GM21529 (cell line): ENCODE results near the gene CFAP206.
"Not testable (repeated sequence)": the region's sequence is repeated elsewhere in the genome, so short reads cannot be mapped to it uniquely, and the experiment has no call there.

Experiments used
- ATAC-seq: cut with Tn5 transposase; IDR thresholded peaks from one replicate; pipeline ENCODE4 v1.9.1; 2021; ENCODE audit not compliant: unreplicated experiment

Gene CFAP206

DNA sequence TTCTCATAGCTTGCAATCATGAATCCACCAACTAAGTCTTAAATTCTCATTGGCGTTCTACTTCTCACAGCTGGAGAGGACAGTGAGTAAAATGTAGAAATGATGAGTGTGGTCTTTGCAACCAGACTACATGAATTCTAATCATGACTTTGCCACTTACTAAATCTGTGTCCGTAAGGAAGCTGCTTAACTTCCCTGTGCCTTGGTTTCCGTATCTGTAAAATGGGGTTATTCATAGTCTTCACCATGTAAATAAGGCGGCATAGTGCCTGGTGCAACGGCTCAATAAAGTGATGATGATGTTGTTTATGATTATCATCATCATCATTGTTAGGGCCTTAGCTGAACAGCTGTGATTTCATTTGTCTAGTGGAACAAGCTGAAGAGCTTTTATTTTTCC is 12.6 kb downstream of the CFAP206 start:
- no peak for ATAC-seq

DNA sequence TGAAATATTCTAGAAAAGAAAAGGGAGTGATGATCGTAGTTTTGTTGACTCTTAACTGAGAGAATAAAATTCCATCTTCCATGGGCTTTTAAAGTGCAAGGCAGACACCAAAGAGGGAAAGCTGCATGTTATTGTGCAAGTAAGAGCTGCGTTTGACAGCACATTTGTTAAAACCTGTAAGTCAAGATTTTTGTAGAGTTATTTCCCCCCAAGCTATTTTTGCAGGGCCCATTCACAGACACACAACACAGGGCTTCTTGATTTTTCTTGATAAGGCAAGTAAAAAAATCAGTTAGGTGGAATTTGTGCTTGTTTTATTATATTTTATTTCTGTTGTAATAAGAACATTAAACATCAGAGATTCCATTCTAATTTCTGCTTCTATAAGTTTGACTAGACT is 13.8 kb downstream of the CFAP206 start:
- no peak for ATAC-seq

DNA sequence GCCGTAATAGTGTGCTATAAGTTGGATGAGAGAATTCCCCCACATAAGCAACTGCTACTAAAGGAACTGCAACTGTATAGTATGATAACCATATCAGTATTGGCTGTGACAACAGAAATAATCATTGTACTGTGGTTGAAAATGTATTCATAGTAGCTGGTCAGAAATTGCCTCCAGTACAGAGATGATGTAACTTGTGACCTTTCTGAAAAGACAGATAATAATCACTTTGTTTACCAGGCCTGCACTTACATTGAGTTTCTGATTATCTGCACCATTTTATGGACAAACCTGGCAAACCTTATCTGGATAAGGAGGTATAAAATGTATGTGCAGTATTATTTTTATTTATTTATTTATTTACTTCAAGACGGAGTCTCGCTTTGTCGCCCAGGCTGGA is 19.0 kb downstream of the CFAP206 start:
- no peak for ATAC-seq

DNA sequence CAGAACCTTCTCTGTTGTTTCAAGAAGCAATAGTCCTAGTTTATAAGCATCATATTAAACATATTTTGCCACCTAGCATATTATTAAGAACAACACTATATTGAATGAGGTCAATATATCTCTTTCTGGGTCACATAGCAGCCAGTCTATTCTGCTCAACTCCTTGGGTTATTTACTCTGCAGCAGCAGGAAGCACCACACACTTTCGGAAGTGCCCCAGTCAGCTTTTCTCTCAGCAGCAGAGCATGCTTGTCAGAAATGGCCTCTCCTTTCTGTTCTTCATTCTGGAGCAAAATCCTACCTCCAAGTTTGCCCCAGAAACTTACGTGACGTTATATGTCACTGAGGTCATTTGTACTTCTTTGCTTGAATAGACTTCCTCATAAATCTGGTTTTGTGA is 22.7 kb downstream of the CFAP206 start:
- no peak for ATAC-seq

DNA sequence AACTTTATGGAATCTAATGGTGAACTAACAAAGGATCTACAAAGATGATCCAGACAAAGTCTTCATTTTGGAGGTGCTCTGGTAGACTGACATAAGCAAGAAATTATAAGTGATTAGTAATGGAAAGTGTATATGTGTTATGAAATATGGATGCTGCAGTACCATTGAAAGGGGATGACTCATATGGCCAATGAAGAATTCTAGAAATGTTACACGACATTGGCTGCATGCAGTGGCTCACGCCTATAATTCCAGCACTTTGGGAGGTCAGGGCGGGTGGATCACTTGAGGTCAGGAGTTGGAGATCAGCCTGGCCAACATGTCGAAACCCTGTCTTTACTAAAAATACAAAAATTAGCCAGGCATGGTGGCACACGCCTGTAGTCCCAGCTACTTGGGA is 23.5 kb downstream of the CFAP206 start:
- no peak for ATAC-seq

DNA sequence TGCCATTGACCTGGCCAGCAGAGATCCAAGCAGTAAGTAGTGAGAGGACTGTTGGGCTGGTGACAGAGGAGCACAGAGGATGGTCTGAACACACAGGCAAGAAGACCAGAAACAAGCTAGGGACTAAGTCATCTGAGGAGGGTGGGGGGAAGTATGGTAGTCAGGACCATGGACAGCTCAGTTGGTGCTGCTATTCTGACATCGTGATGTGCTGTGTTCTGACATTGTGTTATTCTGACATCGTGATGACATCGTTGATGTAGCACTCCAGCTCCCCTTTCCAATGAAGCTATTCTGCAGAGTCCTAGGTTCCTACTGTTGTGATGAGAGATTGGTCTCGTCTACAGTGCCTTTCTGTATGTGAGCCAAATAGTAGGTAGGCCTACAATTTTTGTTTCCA is 28.7 kb downstream of the CFAP206 start:
- ATAC-seq, result peak; percentile 59

DNA sequence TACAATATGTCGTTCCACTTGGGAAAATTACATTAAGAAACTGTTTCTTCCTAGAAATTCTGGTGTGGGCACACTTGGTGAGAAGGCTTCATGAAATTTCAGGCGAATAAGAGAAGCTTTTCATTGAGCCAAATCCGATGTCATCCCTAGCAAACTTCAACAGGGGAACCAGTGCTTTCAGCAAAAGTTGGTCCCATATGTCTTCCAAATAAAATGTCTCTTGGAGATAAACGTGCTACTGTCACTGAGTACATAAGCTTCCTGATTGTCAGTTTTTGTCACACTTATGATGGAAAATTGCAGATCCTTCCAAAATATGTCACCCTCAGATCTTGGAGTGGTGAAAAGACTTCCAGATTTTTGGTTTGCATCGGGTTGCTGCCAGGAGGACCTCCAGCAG is 33.9 kb downstream of the CFAP206 start:
- ATAC-seq, result no peak

DNA sequence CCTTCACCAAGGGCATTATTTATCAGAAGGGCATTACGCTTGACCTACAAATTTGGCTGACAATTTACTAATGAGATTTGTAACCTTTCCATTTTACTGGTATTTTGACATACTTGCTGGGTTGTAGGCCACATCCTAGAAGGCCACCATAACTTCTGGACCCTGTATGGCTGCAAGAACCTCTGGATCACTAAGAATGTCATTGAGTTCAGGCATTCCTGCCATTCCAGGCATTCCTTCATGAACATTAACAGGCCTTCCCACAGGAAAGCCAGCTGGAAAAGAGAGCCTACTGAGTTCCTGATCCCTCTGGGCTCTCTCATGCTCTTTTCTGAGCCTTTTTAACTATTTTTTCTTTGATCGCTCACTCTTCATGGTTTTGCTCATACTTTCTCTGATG is 36.6 kb downstream of the CFAP206 start:
- no peak for ATAC-seq

DNA sequence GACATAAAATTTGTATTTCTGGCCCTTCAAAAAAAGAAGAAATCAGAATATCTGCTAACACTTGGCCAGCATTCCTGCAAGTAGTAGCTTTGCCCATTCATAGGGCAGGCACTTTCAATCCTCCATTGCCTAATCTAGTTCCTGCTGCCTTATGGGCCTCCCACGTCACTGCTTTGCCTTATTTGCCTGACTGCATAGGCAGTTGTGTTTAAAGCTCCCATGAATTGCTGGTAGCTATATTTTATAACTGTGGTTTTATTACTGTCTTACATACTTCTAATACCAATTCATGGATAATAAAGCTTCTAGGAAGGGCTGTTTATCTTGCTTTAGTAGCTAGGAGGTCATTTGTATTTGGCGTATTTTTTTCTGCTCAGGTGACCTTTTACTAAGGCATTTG is 57.3 kb downstream of the CFAP206 start:
- no peak for ATAC-seq

DNA sequence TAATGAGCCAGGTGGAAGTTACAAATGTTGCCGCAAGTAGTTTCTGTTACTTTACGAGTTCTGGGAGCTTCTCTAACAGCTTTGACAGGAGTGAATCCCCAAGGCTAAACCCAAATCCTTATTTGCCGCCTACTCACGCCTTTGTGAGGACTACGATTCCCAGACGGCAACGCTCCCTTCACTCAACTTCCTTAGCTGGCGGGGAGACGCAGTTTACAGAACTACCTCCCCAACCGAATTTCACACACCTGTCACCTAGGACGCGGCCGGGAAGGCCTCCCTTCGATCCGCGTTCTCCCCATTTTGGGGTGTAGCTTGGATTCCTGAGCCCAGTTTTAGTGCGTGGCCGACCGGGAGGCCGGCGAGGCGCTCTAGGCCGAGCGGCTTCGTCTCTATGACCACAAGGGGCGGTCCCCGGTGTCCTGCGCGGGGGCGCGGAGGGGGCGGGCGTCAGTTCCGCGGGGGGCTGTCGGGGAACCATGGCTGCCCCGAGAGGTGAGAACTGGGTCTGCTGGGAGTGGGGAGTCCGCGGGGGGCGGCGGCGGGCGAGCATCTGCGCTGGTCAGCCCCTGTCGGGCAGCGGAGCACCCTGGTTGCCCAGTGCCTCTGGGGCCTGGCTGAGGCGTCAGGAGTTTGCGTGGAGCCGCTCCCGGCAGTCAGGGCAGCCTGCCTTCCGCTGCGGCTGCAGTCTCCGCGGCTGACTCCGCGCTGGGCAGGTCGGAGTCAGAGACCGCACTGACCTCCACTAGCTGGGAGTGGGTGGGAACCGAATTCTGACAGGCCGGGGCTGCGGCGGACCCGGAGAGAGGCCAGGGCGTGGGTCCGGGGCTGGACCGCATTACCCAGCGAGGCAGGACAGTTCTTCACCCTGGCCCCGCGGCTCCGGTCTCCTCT is 65.0 kb downstream of the CFAP206 start, which contains the start of gene SLC35A1:
SLC35A1 (plus strand) TSS at position 450 of the 894 bp plus-strand sequence; CDS start at position 480, 30 bp downstream.
- peak; percentile 91 for ATAC-seq

DNA sequence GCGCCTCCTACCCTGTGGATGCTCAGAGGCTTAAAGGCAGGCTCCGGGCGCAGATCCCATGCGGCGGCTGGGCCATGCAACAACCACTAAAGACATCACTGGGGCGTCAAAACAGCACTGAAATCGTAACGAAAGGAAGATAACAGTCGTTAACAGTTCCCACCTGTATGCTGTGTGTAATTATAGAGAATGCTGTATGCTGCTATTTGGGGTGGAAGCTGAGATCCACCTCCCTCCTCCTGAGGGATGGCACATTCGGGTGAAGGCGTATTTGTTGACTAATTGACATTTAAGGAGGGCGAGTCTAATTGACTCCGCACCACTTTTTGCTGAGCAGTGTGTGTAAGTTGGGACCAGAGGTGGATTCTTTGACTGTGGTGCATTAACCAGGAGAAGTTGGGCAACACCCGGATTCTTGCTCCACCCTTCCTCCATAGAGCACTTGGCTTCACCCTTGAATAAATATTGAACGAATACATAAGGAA is 65.7 kb downstream of the CFAP206 start:
- ATAC-seq, result peak; percentile 66

DNA sequence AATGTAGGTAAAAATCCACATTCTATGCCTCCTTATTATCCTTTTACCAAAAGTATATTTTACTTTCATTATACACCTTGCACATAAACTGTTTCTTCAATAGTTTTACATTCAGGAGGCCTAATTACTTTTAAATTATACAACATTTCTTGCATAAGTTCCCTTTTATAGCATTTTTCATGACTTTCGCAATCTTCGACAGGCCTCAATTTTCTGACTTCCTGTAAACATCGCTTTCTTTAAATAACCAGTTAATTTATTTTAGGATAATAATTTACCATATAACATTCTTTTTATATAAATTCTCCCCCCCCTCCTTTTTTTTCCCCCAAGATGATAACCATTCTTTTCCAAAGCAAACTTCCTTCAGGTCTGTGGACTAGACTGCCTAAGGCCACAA is 74.2 kb downstream of the CFAP206 start:
- no peak for ATAC-seq

DNA sequence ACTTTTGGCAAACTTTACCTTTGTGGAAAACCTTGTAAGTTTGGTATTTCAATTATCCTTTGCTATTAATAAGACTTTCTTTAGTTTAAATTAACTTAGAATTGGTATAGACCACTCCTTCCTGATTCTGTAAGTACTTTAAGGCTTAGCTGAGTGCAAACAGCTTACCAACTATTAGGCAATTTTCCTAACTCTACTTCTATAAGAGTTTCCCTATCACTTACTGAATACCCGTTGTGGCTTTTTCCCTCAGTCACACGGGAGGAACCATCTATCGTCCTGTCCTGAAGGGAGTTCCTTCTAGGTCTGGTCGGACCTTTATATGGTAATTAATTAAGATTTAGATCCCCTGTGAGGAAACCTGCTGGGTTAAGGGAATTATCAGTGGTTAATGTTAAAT is 74.6 kb downstream of the CFAP206 start:
- ATAC-seq, result no peak

DNA sequence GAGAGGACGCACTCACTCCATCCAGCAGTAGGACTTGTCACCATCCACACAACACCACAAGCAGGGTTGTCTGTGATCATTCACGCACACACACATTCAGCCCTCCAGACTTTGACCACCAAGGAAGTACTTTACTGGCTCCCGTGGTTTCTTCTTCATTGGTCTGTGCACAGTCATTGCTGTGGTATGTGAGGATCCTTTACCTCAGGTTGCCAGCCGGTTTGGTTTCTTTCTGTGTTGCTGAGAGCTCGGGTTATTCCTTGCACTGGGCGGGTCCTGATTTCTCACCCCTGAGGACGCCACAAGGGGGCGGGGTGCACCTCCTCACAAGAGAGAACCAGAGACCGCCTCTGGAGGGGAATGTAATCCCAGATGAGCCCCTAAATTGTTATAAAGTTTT is 76.2 kb downstream of the CFAP206 start:
- no peak for ATAC-seq

DNA sequence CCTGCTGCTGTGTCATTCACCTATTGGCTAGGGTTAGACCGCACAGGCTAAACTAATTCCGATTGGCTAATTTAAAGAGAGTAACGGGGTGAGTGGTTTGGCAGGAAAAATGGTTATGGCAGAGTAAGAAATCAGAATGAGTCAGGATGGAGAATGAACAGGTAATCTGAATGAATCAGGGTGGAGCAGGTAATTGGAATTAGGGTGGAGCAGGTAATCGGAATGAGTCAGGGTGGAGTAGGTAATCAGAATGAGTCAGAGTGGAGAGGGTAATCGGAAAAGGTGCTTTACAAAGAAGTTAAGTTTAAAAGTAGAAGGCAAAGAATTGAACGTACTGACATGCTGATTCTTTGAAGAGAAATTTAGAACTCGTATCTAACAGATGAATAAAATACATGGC is 76.7 kb downstream of the CFAP206 start:
- no peak for ATAC-seq

DNA sequence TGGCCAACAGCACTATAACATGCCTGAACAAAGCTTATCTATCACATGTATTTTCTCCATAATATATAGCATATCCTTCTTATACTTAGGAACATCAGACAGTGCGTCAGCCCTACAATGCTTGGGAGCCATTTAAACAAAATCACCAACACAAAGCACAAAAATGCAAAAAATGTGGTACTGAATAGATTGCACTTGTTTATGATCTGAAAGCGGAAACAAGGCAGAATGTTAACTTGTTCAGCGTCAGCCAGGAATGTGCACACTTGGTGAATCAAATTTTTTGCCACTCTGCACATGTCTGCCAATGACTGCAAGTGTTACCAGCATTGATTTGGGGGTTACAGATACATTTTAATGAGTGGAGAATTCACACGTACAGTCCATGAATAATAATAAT is 79.8 kb downstream of the CFAP206 start:
- ATAC-seq, result no peak

DNA sequence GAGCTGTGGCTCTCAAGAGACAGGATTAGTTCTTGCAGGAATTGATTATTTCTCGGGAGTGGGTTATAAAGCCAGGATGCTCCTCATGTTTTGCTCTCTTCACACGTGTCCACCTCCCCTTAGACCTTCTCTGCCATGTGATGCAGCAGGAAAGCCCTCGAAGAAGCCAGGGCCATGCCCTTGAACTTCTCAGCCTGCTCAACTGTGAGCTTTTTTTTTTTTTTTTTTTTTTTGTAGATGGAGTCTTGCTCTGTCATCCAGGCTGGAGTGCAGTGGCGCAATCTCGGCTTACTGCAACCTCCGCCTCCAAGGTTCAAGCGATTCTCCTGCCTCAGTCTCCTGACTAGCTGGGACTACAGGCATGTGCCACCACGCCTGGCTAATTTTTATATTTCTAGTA is 81.6 kb downstream of the CFAP206 start:
- ATAC-seq, result not testable (repeated sequence)

DNA sequence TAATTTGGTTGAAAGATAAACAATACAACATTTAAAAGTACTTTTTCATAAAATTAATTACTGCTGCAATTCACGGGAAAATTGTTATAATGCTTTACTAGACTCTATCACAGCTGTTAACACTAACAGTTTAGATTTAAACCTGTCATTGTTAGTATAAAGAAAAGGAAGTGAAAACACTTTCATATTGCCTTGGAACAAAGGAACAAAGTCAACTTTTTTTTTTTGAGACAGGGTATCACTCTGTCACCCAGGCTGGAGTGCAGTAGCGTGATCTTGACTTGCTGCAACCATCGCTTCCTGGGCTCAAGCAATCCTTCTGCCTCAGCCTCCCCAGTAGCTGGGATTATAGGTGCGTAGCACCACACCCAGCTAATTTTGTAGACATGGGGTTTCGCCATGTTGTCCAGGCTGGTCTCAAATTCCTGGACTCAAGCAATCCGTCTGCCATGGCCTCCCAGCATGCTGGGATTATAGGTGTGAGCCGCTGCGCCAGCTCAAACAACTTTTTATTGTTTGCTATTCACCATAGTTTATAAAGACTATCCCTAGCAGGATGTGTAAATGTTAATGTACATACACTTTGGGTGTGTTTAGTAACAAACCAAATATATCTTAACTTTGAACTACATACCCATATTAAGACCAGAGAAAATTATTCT is 87.1 kb downstream of the CFAP206 start:
- ATAC-seq, result peak; percentile 93

DNA sequence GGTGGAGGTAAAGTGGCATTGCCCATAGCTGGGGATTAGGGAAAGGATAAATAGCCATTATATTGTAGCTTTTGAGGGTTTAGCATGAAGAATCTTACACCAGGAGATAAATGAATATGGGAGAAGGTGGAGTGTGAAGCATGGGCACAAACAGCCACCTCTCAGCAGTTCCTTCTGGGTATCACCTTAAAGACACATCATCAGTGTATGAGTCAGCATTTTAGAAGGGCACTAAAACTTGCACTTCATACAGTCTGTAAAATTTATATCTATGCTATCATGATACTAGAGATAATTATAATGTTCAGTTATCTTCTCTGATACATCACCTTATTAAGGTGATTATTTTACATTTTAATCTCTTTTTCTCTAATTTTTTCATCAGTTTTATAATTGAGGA is 90.3 kb downstream of the CFAP206 start:
- ATAC-seq, result no peak

DNA sequence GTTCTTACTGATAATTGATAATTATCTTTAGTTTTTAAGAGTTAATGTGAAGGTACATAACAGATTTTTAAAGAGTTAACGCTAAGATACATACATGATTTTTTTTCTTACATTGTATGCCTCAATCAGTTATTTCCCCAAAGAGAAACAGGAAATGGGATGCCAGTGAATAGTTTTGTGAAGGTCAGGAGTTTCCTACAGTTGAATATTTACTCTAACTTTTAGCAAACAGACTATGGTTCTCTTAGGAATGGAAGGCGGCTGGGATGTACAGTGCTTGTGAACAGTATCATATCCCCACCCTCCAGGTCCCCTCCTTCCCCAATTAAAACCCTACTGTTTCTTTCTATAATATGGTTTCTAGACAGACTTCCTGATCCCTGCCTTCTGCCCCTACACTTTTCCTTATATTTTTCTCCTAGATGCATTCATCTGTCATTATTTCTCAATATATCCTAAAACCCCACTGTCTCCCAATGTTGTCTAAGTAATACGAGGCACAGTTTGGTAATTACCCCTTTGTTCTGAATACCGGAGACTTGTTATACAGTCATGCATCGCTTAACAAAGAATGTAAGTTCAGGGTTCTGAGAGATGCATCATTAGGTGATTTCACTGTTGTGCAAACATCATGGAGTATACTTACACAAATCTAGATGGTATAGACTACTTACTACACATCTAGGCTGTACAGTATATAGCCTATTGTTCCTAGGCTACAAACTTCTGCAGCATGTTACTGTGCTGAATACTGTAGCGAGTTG is 94.2 kb downstream of the CFAP206 start:
- ATAC-seq, result no peak

DNA sequence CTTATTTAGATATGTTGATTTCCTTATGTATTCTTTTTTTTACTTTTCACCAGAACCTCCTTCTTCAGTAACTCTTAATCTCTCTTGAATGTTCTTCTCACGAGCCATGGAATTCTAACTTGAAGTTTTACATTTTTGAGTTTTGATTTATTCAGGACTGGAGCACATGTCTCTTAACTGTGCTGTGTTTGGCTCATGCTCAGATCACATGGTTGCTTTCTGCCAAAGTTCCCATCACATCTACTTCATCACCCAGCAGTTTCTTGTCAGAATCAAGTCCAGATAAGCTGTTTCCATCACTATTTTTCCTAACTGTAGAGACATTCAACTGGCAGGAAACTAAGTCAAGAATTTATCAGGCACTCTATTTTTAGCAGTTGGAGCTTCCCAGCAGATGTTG is 96.7 kb downstream of the CFAP206 start:
- ATAC-seq, result no peak
